ENCODE data around the gene GNPNAT1.

Gene GNPNAT1

DNA sequence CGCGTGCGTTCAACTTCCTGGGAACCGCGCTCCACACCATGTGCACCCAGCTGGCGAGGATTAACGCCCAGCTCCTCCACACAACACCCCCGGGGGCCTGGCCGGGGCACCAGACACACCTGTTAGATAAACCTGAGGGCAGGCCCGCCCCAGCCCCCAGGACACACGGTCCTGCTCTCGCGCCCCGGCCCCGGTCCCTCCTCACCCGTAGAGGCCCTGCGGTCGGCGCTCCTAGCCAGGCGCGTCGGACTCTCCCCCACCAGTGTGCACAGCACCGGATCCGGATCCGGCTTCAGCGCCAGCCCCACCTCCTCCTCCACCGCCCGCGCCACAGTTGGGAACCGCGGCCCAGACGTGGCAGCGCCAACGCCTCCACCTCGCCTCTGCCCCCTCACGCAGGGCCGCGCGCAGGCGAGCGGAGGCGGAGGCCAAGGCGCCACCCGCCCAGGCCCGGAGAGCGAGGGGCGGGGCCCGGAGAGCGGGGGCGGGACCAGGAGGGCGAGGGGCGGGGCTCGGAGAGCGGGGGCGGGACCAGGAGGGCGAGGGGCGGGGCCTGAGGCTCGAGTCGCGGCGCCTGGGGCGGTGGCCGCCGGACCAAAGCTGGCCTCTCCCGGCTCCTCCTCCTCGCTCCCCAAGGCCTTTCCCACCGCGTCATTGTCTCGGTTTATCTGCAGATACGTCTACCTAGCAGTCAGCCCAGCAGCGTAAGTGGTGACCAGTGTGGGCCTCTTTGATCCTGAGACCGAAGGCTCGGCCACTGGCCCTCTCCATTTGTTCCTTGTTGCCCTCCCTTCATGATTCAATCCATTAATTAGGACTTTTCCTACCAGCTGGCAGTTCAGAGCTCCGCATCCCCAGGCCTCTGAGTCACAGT lies at the start of gene GNPNAT1:
GNPNAT1 (minus strand) TSS at position 385 of the 874 bp plus-strand sequence. CDS start 6,957 bp downstream, outside the sequence.
- DNase-seq = peak; percentile 90

DNA sequence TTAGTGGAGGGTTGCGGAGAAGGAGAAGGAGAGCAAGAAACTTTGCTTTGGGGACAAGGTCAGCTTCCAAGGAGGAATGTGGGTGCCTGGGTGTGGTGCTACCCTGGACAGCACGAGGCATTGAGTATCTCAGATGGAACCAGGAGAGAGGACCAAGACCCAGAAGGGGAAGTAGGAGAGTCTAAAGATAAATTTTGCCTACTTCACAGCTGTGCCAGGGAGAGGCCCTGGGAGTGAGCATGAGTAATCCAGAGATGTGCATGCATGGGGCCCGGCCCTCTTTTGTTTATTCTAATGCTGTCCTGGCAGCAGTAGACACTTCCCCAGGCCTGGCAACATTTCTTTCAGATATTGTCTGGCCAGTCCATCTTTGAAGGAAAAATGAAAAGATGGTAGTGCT lies 49.5 kb upstream of the GNPNAT1 start:
- no peak for DNase-seq

DNA sequence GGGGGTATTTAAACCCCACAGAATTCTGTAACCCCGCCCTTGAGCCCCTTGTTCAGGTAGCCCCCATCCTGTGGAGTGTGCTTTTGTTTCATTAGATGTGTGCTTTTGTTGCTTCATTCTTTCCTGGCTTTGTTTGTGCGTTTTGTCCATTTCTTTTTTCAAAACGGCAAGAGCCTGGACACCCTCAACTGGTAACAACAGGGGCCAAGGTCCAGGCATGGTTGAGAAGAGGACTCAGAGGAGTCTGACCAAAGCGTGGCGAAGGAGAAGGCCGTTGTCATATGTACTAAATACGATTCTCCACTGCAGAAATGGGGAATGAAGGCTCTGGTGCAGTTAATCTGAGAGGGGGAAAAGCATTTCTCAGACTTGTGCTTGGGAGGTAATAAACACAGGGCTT lies 46.0 kb upstream of the GNPNAT1 start:
- no peak for DNase-seq

DNA sequence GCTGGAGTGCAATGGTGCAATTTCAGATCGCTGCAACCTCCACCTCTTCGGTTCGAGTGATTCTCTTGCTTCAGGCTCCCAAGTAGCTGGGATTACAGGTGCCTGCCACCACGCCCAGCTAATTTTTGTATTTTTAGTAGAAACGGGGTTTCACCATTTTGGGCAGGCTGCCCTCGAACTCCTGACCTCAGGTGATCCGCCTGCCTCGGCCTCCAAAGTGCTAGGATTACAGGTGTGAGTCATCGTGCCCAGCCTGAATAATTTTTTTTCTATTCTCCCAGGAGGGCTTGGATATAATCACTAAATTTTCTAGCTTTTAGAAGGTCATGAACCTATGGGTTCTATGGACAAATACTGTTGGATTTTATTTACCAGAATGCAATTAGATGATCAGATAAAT lies 44.7 kb upstream of the GNPNAT1 start:
- DNase-seq = no peak

DNA sequence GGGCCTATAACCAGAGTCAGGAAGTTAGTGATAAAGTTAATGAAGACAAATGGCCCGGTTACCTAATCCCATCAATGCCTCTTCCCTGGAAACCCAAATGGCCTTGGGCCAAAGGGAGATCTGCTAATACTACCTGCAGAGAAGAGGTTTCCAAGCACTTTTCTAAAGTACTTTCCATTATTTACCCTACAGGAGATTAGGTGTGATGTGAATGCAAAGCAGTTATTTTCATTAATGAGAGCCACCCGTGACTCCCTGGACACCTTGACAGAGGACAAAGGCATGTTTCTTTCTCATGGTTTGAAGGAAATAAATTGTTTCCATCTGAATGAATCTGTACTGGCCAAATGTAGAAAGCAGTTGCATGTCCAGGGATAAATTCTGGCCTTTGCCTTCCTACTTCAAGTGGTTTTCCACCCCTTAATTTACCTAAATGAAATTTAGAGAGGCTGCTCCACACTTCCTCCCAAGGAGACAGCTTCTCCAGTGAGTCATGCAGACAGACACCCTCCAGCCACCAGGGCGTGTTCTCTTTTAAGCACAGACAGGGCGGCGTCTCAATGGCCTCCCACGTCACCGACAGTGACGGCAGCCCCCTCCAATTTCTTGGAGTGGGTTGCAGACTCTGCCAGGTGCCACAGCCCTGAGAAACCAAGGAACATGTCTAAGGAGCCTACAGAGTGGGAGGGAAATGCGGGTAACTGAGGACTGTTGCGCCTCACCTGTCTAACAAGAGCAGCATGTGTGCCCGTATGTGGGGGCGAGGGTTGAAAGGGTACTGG lies 43.9 kb upstream of the GNPNAT1 start:
- peak; percentile 58 for DNase-seq

DNA sequence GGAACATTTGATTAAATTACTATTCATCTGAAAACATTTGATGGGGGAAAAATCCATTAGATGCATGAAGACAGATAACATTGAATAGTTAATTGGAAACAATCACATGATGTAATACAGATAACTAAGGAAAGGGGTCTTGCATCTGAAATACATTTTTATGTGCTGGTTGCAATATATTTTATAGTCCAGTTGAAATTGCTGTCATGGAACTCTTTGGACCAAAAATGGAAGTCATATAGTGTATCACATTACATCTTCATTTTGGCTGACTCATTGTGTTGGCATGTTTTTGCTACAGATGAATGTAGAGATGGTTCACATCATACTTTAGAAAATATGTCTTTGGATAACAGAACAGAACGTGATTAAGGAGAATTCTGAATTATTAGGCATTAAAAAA lies 43.0 kb upstream of the GNPNAT1 start:
- DNase-seq = no peak

DNA sequence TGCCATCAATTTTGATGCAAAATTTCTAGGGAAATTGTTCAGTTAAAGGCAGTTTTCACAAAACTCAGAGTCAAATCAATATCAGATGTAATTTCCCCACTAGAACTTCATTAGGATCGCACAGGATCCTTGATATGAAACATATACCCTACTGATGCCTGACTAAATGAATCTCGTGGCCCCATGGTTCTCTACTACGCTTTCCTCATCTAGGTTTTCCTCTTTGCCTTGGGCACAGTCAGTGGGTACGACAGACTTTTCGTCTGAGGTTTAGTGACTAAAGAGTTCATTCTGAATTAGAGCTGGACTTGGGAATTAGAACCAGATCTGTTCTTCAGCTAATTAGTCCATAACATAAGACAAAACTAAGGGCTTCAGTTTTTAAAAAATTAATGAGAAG lies 42.5 kb upstream of the GNPNAT1 start:
- DNase-seq = no peak

DNA sequence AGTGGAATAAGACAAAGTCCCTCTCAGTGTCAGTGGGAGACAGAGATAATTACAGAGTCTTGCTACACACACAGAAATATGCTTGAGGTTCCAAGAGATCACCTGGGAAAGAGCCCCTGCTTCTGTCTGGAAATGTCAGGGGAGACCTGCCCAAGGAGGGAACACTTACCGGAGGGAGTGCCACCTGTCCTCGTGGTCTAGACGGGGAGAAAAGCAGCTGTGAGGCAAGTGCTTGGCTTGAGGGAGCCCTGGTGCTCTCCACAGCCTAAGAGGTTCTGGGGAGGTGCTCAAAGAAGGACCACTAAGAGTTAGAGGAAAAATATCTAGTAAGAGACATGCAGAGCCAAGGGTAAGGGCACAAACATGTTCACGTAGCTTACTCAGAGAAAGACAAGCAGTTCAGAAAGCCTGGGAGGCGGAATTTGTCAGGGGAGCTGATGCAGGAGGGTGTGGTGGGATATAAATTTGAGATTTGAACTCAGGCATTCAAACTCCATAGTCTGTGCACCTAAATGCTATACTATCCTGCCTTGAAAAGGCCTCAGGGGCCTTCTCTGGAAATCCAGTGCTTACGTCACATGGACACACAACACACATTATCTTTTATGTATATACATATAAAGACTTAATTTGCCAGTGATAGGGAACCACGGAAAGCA lies 38.2 kb upstream of the GNPNAT1 start:
- DNase-seq = no peak

DNA sequence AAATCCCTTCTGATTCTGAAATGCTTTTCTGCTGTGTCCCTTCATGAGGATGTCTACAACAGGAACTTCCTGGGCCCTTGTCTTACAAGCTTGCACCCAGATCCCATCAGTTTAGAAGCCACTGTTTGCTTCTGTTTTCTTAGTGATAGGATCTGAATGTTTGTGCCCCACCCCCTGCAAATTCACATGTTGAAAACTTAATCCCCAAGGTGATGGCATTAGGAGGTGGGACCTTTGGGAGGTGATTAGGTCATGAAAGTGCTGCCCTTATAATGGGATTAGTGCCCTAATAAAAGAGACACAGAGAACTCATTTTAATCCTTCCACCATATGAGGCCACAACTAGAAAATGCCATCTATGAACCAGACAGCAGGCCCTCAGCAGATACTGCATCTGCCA lies 36.0 kb upstream of the GNPNAT1 start:
- DNase-seq = no peak

DNA sequence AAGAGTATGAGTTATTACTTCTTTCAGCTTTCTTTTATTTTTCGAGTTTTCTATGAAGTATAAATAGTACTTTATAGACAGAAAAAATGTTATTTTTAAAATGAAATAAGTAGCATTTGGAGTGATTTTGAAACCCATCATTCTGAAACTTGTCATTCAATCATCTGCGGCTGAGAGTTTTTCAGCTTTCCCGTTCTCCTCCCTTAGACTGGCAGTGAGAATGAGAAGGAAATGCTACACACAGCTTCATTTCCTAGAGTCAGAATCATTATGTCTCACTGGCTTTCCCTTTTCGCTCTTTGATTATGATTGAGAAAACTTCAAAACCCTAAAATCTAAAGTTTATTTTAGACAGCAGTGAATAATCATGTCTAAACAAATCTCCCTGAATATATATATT lies 33.7 kb upstream of the GNPNAT1 start:
- DNase-seq = no peak

DNA sequence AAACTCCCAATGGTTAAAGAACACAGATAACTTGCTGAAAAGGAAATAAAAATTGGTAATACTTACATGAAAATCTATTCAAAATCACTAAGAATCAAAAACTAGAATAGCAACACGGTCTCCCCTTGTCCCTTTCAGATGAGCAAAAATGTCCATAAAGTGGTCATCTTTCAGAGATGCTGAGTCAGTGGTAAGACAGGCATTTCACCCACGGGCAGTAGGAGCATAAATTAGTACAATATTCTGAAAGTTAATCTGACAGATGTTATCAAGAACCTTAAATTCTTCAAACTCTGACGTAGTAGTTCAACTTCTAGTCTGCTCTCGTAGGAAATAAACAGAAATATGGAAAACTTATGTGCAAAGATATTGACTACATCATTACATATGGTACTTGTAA lies 33.1 kb upstream of the GNPNAT1 start:
- DNase-seq = no peak

DNA sequence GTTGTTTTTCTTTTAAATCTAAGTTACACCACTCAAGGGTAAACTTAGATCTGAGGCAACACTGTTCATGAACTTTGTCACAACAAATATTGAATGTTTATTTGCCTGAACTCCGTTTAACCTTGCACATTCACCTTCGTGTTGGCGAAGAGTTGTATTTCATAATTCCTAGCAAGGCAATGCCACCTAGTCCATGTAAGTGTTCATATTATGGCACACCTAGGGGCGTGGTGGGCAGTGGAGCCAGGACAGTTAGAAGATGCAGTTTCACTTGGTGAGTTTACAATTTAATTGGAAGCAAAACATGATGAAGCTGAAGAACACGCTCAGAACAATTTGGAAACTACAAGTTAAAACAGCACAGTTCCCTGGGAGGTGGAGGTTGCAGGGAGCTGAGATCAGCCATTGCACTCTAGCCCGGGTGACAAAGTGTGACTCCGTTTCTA lies 30.4 kb upstream of the GNPNAT1 start:
- no peak for DNase-seq

DNA sequence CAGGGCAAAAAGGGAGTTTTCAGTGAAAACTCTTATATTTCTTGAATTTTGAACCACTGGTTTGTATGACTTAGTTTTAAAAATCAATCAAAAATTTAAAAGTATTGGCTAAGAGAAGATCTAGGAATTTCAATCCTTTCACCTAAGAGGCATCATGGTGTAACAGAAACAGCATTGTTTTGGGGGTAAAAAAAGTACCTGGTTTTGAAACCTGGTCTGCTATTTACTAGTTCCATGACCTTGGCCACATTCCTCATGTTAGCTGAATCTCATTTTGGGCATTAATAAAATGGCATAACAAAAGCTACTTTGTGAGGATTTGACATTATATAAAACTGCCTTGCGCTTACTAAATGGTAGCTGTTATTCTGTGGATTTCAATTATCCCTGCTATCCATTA lies 16.7 kb upstream of the GNPNAT1 start:
- DNase-seq = no peak

DNA sequence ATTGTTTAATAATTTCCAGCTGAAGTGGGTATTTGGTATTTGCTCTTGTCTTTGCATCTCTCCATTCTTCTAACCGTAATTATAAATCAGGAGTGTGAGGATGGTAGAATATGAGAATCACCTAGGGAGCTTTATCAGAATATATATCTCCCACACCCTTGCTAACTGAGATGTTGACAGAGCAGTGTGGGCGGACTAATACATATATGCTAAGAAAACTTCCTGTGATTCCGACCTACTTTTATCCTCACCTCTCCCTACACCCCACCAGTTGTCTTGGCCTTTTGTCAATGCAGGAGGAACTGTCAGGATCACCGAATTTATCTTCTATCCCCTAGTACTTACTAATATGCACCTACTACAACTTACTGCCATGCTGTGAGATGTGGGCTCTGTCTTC lies 14.7 kb upstream of the GNPNAT1 start:
- no peak for DNase-seq

DNA sequence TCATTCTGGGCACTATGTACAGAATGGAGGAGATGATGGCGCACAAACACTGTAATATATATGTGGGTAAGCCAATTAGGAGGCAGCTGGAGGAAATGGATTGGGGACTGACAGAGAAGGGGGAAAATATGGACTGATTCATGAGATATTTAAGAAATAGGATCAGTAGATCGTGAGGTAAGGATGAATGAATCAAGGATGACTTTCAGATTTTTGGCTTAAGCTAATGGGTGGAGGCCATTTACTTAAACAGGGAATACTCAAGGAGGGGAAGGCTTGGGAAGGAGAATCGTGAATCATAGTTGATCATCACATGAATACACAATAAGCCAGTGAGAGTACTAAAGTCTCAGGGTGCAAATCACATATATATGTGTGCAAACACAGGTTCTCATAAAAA lies 11.2 kb upstream of the GNPNAT1 start:
- no peak for DNase-seq

DNA sequence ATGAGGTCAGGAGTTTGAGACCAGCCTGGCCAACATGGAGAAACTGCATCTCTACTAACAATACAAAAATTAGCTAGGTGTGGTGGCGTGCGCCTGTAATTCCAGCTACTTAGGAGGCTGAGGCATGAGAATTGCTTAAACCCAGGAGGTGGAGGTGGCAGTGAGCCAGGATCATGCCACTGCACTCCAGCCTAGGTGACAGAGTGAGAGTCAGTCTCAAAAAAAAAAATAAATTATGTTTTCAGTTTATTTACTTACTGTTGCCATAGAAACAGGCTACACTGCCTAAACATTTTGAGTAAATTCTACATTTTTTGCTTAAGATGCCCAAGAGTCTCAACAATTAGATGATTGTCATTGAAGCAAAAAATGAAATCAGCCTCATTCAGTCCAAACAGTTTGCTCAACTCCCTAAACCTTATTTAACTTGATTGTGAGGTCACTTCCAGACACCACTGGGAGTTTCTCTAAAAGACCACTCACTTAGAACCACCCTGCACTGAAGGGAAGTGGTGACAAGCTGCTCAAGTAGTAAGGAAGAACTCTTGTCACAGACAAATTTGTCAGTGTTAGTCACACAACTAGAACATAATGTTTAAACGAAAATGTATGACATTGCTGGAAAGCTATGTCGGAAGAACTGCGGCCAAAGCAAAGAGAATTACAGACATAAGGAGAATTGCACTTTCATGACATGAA lies 9.8 kb upstream of the GNPNAT1 start:
- peak; percentile 34 for DNase-seq

DNA sequence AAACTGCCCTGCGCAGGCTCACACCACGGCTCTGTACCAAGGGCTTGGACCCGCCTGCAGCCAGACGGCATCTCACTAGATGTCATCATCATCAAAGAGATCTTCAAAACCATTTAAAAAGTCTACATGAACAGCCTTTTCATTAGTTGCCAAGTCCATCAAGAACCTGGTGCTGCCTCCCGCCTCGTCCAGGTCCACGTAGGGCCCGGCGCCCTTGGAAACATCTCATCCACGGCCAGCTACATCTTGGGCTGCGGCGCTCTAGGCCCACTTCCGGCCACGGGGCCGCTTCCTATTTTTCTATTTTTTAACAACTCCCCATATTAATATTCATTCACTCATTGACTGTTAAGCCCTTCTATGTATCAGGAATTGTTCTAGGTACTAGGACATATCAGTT lies 7.4 kb upstream of the GNPNAT1 start:
- DNase-seq = no peak

DNA sequence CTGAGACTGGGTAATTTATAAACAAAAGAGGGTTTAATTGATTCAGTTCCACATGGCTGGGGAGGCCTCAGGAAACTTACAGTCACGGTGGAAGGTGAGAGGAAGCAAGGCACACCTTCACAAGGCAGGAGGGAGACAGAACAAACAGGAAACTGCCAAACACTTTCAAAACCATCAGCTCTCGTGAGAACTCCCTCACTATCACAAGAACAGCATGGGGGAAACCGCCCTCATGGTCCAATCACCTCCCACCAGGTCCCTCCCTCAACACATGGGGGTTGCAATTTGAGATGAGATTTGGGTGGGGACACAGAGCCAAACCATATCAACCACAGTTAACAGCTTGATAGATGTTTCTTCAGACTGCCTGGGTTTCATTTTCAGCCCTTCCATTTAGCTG lies 6.2 kb upstream of the GNPNAT1 start:
- no peak for DNase-seq

DNA sequence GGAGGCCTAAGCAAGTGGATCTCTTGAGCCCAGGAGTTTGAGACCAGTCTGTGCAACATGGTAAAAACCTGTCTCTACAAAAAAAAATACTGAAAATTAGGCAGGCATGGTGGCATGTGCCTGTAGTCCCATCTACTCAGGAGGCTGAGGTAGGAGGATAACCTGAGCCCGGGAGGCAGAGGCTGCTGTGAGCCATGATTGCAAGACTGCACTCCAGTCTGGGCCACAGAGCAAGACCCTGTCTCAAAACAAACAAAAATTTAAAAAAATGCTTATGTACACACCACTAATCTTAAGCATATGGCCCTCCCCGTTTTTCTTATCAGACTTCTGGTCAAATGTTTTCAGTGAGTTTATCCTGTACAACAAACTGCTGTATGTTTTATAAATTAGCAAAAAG lies 1.7 kb upstream of the GNPNAT1 start:
- no peak for DNase-seq

DNA sequence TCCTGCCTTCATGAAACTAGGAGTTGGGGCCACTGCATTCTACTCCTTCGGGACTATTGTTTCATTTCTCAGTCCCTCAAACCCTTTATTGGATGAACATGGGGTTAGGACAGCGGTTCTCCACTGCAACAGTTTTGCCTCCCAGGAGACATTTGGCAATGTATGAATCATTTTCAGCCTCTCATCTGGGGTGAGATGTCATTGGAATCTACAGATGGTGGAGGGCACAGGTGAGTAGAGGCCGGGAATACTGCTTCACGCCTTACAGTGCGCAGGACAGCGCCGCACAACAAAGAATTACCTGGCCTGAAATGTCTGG lies 649 bp upstream of the GNPNAT1 start:
- no peak for DNase-seq

DNA sequence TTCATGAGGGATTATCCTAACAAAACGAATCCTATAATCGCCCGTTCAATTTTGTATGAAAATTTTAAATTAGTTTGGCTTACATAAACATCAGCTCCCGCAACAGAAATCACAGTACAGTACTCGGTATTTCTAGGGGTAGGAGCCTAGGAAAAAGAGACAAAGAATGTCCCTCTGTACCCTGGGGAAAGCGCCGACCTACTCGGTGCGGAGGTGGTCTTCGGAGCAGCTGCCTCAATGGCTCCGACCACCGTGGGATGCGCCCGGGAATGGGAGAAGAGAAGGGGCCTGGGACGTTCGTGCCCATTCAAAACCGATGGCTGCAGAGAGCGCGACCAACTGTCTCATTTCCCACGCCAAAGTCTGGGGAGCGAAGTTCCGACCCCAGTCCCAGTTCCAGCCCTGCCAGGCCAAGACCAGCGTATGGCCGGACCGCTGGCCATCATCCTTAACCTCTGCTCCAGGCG lies 618 bp downstream of the GNPNAT1 start:
- no peak for DNase-seq

DNA sequence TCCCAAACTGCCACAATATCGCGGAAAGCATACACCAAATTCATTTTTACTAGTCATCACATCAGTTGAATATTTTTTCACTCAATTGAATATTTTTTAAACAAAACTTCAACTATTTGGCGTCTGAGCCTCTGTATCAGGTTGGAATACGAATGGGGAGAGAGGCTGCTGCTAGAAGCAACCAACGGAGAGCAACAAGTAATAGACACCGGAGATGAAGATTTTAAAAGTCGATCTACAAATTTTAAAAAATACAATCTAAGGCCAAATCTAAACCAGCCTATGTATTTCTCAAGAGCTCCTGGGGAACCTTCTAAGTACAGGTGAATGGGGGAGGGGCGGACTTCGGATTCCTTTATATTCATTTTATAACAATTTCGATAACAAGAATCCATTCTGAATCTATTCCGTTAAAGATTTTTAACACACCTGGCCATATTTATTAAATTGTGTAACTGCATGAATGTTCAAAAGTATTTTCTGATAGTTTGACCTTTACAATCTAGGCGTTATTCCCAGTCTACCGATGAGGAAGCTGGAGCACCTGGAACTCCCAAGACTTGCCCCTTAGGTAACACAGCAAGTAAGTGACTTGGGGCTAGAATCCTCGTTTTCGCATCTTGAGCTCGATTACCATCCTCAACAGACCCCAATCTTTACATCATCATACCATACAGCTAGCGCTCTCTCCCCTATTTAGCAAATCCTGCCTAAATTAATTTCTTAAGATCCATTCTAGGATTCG lies 1.2 kb downstream of the GNPNAT1 start:
- DNase-seq = no peak

Measured in femur (tissue), 1 donor.